T-cell (primary cell): ENCODE results near the gene CAMSAP3. TPM values are rescaled to one million over a fixed set of nuclear protein-coding genes. Genes with fewer than 3 reads are reported as not detected.

Source experiments
- ATAC-seq, 4 experiments: fragments of 200-7000 bp in 3 of 4; fragments of 150-1000 bp in 1 of 4; cut with Tn5 transposase; replicated peaks in 1 of 4; 1 replicate in 3 of 4; 2 replicates in 1 of 4; pipeline ENCODE4 v1.10.0; 2021; ENCODE audit warnings: moderate library complexity in 3 of 4, mild to moderate bottlenecking in 2 of 4, moderate number of reproducible peaks in 1 of 4
- CTCF ChIA-PET, 2 donors: fragments of 300-600 bp; sonication (Branson Sonifier 250); formaldehyde crosslinking; loops; one replicate each; lab custom pipeline; 2022; ENCODE audit warnings: antibody characterized with exemption in 2 of 2; lab: Charles Lee
- POLR2A ChIA-PET, 2 donors: fragments of 300-600 bp; sonication (Branson Sonifier 250); formaldehyde crosslinking; loops; one replicate each; lab custom pipeline; 2022; ENCODE audit warnings: antibody characterized with exemption in 2 of 2; lab: Charles Lee
- DNase-seq, 35 experiments: peaks; one replicate each; pipeline versions ENCODE4 v3.0.0 to v3.0.0-alpha.2; 2013 to 2023
- H3K27ac ChIP-seq: one replicate; pipeline ENCODE4 v1.5.1; 2013; ENCODE audit warnings: low read length
- H3K27me3 ChIP-seq, 2 experiments: replicated peaks in 1 of 2; 1 replicate in 1 of 2; 2 replicates in 1 of 2; pipeline versions ENCODE4 v1.6.1 to v1.7.0; 2013; ENCODE audit warnings: low read length in 1 of 2, mixed read lengths in 1 of 2; ENCODE audit not compliant: control insufficient read depth in 2 of 2, insufficient read depth in 2 of 2; ENCODE audit errors: extremely low read depth in 1 of 2
- H3K36me3 ChIP-seq, 2 donors: 1 replicate in 1 of 2; 2 replicates in 1 of 2; pipeline versions ENCODE4 v1.6.1 to v1.7.0; 2013; ENCODE audit warnings: low read length in 1 of 2; ENCODE audit not compliant: control insufficient read depth in 2 of 2, insufficient read depth in 1 of 2; ENCODE audit errors: extremely low read depth in 1 of 2
- H3K4me1 ChIP-seq, 2 experiments: 1 replicate in 1 of 2; 2 replicates in 1 of 2; pipeline versions ENCODE4 v1.6.1 to v1.7.0; 2013; ENCODE audit warnings: low read length in 2 of 2, mixed read lengths in 1 of 2; ENCODE audit not compliant: insufficient read depth in 2 of 2, control insufficient read depth in 1 of 2; ENCODE audit errors: extremely low read depth in 1 of 2
- H3K4me3 ChIP-seq, 2 donors: 1 replicate in 1 of 2; 2 replicates in 1 of 2; pipeline versions ENCODE4 v1.5.1 to v1.7.0; 2013; ENCODE audit warnings: mild to moderate bottlenecking in 2 of 2, low read length in 1 of 2, moderate library complexity in 1 of 2; ENCODE audit not compliant: control insufficient read depth in 1 of 2; ENCODE audit errors: extremely low read depth in 1 of 2
- H3K9me3 ChIP-seq: 2 replicates; pipeline ENCODE4 v1.7.0; 2013
- H3K27ac Mint-ChIP-seq, 2 donors: one replicate each; pipeline ENCODE4 v1.8.0; 2020 to 2021; ENCODE audit warnings: mild to moderate bottlenecking in 2 of 2, mixed read lengths in 2 of 2
- H3K27me3 Mint-ChIP-seq, 2 donors: one replicate each; pipeline ENCODE4 v1.8.0; 2021 to 2022; ENCODE audit warnings: mixed read lengths in 2 of 2
- H3K36me3 Mint-ChIP-seq: one replicate; pipeline ENCODE4 v1.8.0; 2021; ENCODE audit warnings: mixed read lengths
- H3K4me1 Mint-ChIP-seq, 3 donors: one replicate each; pipeline ENCODE4 v1.8.0; 2020 to 2022; ENCODE audit warnings: mixed read lengths in 3 of 3, mild to moderate bottlenecking in 1 of 3
- H3K4me3 Mint-ChIP-seq, 3 donors: one replicate each; pipeline ENCODE4 v1.8.0; 2020 to 2022; ENCODE audit warnings: mild to moderate bottlenecking in 3 of 3, mixed read lengths in 3 of 3, moderate library complexity in 3 of 3
- H3K9me3 Mint-ChIP-seq, 3 donors: one replicate each; pipeline ENCODE4 v1.8.0; 2020 to 2022; ENCODE audit warnings: mixed read lengths in 3 of 3
- WGBS: methylation state at CpG from one replicate; pipeline ENCODE4 v1.1.5; 2013; ENCODE audit warnings: missing lambda C conversion rate; ENCODE audit not compliant: insufficient coverage; 5-methylcytosine and 5-hydroxymethylcytosine counted together
- total RNA-seq, 35 experiments: library from RNA in 6 of 35; stranded (reverse) in 6 of 35; fragments of 120-200 nt in 1 of 35; gene quantifications; one replicate each; pipeline versions ENCODE4 v1.2.1 to v1.2.4 and lab custom pipeline; 2013 to 2026

The CAMSAP3 gene
- total RNA-seq, 5 donors from 2014 or later (not counting 1 experiment from before 2014, with no cell fraction given) = 0.47 to 1.3 (median 0.51) TPM

- no peak overlapping the region for H3K4me3 Mint-ChIP-seq
- POLR2A ChIA-PET = no interaction called here
- no peaks in the 10 kb centered on the region for H3K27me3 ChIP-seq
- peaks cover 8 to 65% of the 10 kb centered on the region in 2 donors for H3K36me3 ChIP-seq
- DNase-seq (no peak), ATAC-seq (no peak)
- H3K27ac Mint-ChIP-seq = no peak overlapping the region
- H3K9me3 ChIP-seq = no peaks in the 10 kb centered on the region
- H3K4me1 ChIP-seq = peaks cover 13 to 39% of the 10 kb centered on the region in 2 experiments
- peaks cover 32 to 40% (median 39%) of the 10 kb centered on the region in 3 donors for H3K4me1 Mint-ChIP-seq
- no peak overlapping the region for H3K27ac ChIP-seq
- 97% methylated on average over 34 of the region's 34 CpGs for WGBS
- peaks cover 25% of the 10 kb centered on the region for H3K36me3 Mint-ChIP-seq
- CTCF ChIA-PET = no interaction called here
- no peaks in the 10 kb centered on the region for H3K9me3 Mint-ChIP-seq
- H3K27me3 Mint-ChIP-seq = no peaks in the 10 kb centered on the region
- H3K4me3 ChIP-seq = no peak overlapping the region
These were observed 30.2 kb downstream of the CAMSAP3 start for GRCh38 chr19:7625763-7626372.

- peaks cover 13% of the 10 kb centered on the region for H3K36me3 Mint-ChIP-seq
- H3K27me3 Mint-ChIP-seq = no peaks in the 10 kb centered on the region
- Histone ChIP-seq H3K9me3 (no peaks in the 10 kb centered on the region), H3K4me3 (no peak overlapping the region), H3K36me3 (peaks cover 8 to 58% of the 10 kb centered on the region in 2 donors), H3K4me1 (peaks cover 13 to 45% of the 10 kb centered on the region in 2 experiments), H3K27me3 (no peaks in the 10 kb centered on the region), H3K27ac (no peak overlapping the region)
- H3K4me1 Mint-ChIP-seq = peaks cover 34 to 47% (median 45%) of the 10 kb centered on the region in 3 donors
- POLR2A ChIA-PET = interaction anchor here in 1 of 2 donors (0.7 kb wide), 1 partner anchor 277 kb away, joined by 4 read pairs; no protein-coding TSS in a partner anchor
- H3K9me3 Mint-ChIP-seq = no peaks in the 10 kb centered on the region
- ATAC-seq (no peak), DNase-seq (no peak)
- H3K27ac Mint-ChIP-seq = no peak overlapping the region
- H3K4me3 Mint-ChIP-seq = peak overlapping the region in 1 of 3 donors; percentile 37
- WGBS = 94% methylated on average over 22 of the region's 24 CpGs
- CTCF ChIA-PET = no interaction called here
These were observed 31.5 kb downstream of the CAMSAP3 start for GRCh38 chr19:7627166-7627565.

GRCh38 chr19:7628589-7629311, 33.1 kb downstream of the CAMSAP3 start:
- Mint-ChIP-seq H3K27ac (peak overlapping the region; percentile 98), H3K9me3 (no peaks in the 10 kb centered on the region), H3K27me3 (no peaks in the 10 kb centered on the region), H3K4me3 (peak overlapping the region; percentile 90 to 99 (median 96)), H3K36me3 (peaks cover 4% of the 10 kb centered on the region), H3K4me1 (peaks cover 39 to 48% (median 45%) of the 10 kb centered on the region in 3 donors)
- Histone ChIP-seq H3K4me3 (peak overlapping the region; percentile 90 to 99), H3K9me3 (no peaks in the 10 kb centered on the region), H3K36me3 (peaks cover 5 to 50% of the 10 kb centered on the region in 2 donors), H3K4me1 (peaks cover 13 to 45% of the 10 kb centered on the region in 2 experiments), H3K27me3 (no peaks in the 10 kb centered on the region), H3K27ac (peak overlapping the region; percentile 83)
- POLR2A ChIA-PET = interaction anchor here in 1 of 2 donors (0.5 to 1.2 kb wide), 4 partner anchors 35 to 291 kb away, joined by 3 to 5 read pairs (median 4); partner anchors contain the start of gene SNAPC2
- ATAC-seq = no peak
- CTCF ChIA-PET = interaction anchor here in 1 of 2 donors (0.6 to 2.0 kb wide), 5 partner anchors 24 to 275 kb away, joined by 3 to 15 read pairs (median 3); partner anchors contain the start of genes MAP2K7 and MCOLN1
- DNase-seq = peak in 1 of 35 experiments; percentile 13
- 7% methylated on average over 13 of the region's 15 CpGs for WGBS

- POLR2A ChIA-PET = interaction anchor here (0.5 to 1.2 kb wide), 8 partner anchors 8 to 1896 kb away, joined by 3 to 5 read pairs (median 4); partner anchors contain the start of gene SNAPC2 (in 1 of the 2)
These were observed 33.8 kb downstream of the CAMSAP3 start, which contains the start of the genes PET100 and XAB2 for GRCh38 chr19:7629347-7630054. Gene PET100 (plus strand): TSS chr19:7629793. CDS start chr19:7629834, 41 bp downstream. Gene XAB2 (minus strand): TSS chr19:7629545. CDS start chr19:7629527, 18 bp downstream.

GRCh38 chr19:7631577-7631976, 35.9 kb downstream of the CAMSAP3 start:
- H3K27ac Mint-ChIP-seq = no peak overlapping the region
- H3K36me3 ChIP-seq = peaks cover 0 to 24% of the 10 kb centered on the region in 2 donors
- peaks cover 13 to 55% of the 10 kb centered on the region in 2 experiments for H3K4me1 ChIP-seq

More at GRCh38 chr19:7629347-7630054, 33.8 kb downstream of the CAMSAP3 start, which contains the start of the genes PET100 and XAB2:
- peak within 1 kb of the TSS; percentile 90 to 99 (median 96) for H3K4me3 Mint-ChIP-seq
- H3K27ac Mint-ChIP-seq = peak within 1 kb of the TSS; percentile 98
- H3K36me3 Mint-ChIP-seq = peaks cover 4% of the 10 kb centered on the region
- DNase-seq (peak; percentile 87 to 98 (median 94)), ATAC-seq (peak; percentile 92 to 98 (median 96))
- WGBS = 0% methylated on average over 40 of the region's 40 CpGs
- H3K27me3 Mint-ChIP-seq = no peaks in the 10 kb centered on the region
- peaks cover 39 to 48% (median 45%) of the 10 kb centered on the region in 3 donors for H3K4me1 Mint-ChIP-seq
- Histone ChIP-seq H3K27ac (peak within 1 kb of the TSS; percentile 86), H3K36me3 (peaks cover 3 to 44% of the 10 kb centered on the region in 2 donors), H3K9me3 (no peaks in the 10 kb centered on the region), H3K27me3 (no peaks in the 10 kb centered on the region), H3K4me1 (peaks cover 13 to 45% of the 10 kb centered on the region in 2 experiments), H3K4me3 (peak within 1 kb of the TSS; percentile 90 to 99)
- CTCF ChIA-PET = interaction anchor here in 1 of 2 donors (0.6 to 2.0 kb wide), 11 partner anchors 13 to 560 kb away, joined by 3 to 15 read pairs (median 3); partner anchors contain the start of genes MAP2K7, MCOLN1, TIMM44 and TRAPPC5
- no peaks in the 10 kb centered on the region for H3K9me3 Mint-ChIP-seq

More at GRCh38 chr19:7631577-7631976, 35.9 kb downstream of the CAMSAP3 start:
- H3K27me3 ChIP-seq = no peaks in the 10 kb centered on the region
- H3K27ac ChIP-seq = no peak overlapping the region
- WGBS = 97% methylated on average over 12 of the region's 12 CpGs
- ATAC-seq = no peak
- CTCF ChIA-PET = no interaction called here
- no peak for DNase-seq
- Mint-ChIP-seq H3K27me3 (no peaks in the 10 kb centered on the region), H3K4me1 (peaks cover 58 to 61% (median 58%) of the 10 kb centered on the region in 3 donors), H3K4me3 (peak overlapping the region in 2 of 3 donors; percentile 17 to 28), H3K36me3 (peaks cover 4% of the 10 kb centered on the region), H3K9me3 (no peaks in the 10 kb centered on the region)
- no peak overlapping the region for H3K4me3 ChIP-seq
- POLR2A ChIA-PET = interaction anchor here in 1 of 2 donors (0.6 kb wide), 1 partner anchor 36 kb away, joined by 8 read pairs; the partner anchor contains the start of gene CAMSAP3
- H3K9me3 ChIP-seq = no peaks in the 10 kb centered on the region
